Neural cell (in vitro differentiated cells): ENCODE data around the gene FAM135A.

Experiments used
- EP300 ChIP-seq: fragments of 450-650 bp; conservative IDR thresholded peaks from 2 replicates; pipeline ENCODE4 v1.6.1; 2014; ENCODE audit warnings: antibody characterized with exemption, mild to moderate bottlenecking, moderate library complexity; ENCODE audit not compliant: poor library complexity, severe bottlenecking
- RAD21 ChIP-seq: fragments of 450-650 bp; conservative IDR thresholded peaks from 2 replicates; pipeline ENCODE4 v1.6.1; 2014; ENCODE audit warnings: antibody characterized with exemption, mild to moderate bottlenecking, moderate library complexity
- TF ChIP-seq, protein P1 (sequence below): fragments of 450-650 bp; IDR thresholded peaks from 2 replicates; pipeline ENCODE4 v1.5.1; 2014; ENCODE audit warnings: antibody characterized with exemption, mild to moderate bottlenecking, moderate library complexity; ENCODE audit not compliant: poor library complexity, severe bottlenecking

DNA sequence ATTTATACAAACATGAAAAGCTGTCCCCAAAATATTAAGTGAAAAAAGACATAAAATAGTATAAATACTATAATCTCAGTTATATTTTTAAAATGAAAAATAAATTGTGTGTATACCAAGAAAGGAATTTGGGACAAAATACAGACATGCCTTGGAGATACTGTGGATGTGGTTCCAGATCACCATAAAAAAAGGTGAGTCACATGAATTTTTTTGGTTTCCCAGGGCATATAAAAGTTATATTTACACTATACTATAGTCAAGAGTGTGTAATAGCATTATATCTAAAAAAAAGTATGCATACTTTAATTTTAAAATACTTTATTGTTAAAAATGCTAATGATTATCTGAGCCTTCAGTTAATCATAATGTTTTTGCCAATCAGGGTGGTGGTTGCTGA, 136.0 kb downstream of the FAM135A start:
- TF ChIP-seq, protein P1, sequence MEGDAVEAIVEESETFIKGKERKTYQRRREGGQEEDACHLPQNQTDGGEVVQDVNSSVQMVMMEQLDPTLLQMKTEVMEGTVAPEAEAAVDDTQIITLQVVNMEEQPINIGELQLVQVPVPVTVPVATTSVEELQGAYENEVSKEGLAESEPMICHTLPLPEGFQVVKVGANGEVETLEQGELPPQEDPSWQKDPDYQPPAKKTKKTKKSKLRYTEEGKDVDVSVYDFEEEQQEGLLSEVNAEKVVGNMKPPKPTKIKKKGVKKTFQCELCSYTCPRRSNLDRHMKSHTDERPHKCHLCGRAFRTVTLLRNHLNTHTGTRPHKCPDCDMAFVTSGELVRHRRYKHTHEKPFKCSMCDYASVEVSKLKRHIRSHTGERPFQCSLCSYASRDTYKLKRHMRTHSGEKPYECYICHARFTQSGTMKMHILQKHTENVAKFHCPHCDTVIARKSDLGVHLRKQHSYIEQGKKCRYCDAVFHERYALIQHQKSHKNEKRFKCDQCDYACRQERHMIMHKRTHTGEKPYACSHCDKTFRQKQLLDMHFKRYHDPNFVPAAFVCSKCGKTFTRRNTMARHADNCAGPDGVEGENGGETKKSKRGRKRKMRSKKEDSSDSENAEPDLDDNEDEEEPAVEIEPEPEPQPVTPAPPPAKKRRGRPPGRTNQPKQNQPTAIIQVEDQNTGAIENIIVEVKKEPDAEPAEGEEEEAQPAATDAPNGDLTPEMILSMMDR = no peak
- TF ChIP-seq RAD21 (no peak), EP300 (no peak)
